WTC11 (cell line): ENCODE measurements around the gene NECTIN2. TPM values are rescaled to one million over a fixed set of nuclear protein-coding genes. Genes with fewer than 3 reads are reported as not detected.

Experiments
- ATAC-seq: fragments of 200-7000 bp; cut with Tn5 transposase; 2 replicates; pipeline ENCODE4 v1.10.0; 2021; ENCODE audit warnings: mild to moderate bottlenecking, moderate library complexity
- CTCF ChIA-PET: fragments of 300-600 bp; sonication (Branson Sonifier 250); formaldehyde crosslinking; loops from one replicate; lab custom pipeline; 2021; ENCODE audit warnings: antibody characterized with exemption; lab: Charles Lee
- POLR2A ChIA-PET: fragments of 350-600 bp; sonication (Branson Sonifier 250); formaldehyde crosslinking; loops from one replicate; lab custom pipeline; 2021; ENCODE audit warnings: antibody characterized with exemption; lab: Charles Lee
- DNase-seq: peaks from one replicate; pipeline ENCODE4 v3.0.0; 2021; ENCODE audit warnings: low spot score
- H3K27ac Mint-ChIP-seq: 2 replicates; pipeline ENCODE4 v1.8.0; 2021; ENCODE audit warnings: mixed read lengths
- H3K27me3 Mint-ChIP-seq: 2 replicates; pipeline ENCODE4 v1.8.0; 2021; ENCODE audit warnings: low read depth, mild to moderate bottlenecking, moderate library complexity, mixed read lengths
- H3K36me3 Mint-ChIP-seq: 2 replicates; pipeline ENCODE4 v1.8.0; 2021; ENCODE audit warnings: mixed read lengths
- H3K4me1 Mint-ChIP-seq: 2 replicates; pipeline ENCODE4 v1.8.0; 2022; ENCODE audit warnings: mixed read lengths
- H3K4me3 Mint-ChIP-seq: 2 replicates; pipeline ENCODE4 v1.8.0; 2021; ENCODE audit warnings: mild to moderate bottlenecking, moderate library complexity, mixed read lengths
- H3K9me3 Mint-ChIP-seq: 2 replicates; pipeline ENCODE4 v1.8.0; 2021; ENCODE audit warnings: mixed read lengths
- AR ChIP-seq: fragments of 250-450 bp; sonication (Bioruptor Pico); IDR thresholded peaks from 2 replicates; pipeline ENCODE4 v1.9.0; 2021; ENCODE audit warnings: mild to moderate bottlenecking
- ARID4B ChIP-seq: sonication (generic); formaldehyde crosslinking; IDR thresholded peaks from 2 replicates; pipeline ENCODE4 v1.8.0; 2023; ENCODE audit warnings: missing genetic modification reagents, mild to moderate bottlenecking, borderline replicate concordance
- ATF3 ChIP-seq: sonication (generic); formaldehyde crosslinking; conservative IDR thresholded peaks from 2 replicates; pipeline ENCODE4 v1.8.1; 2022; ENCODE audit warnings: mild to moderate bottlenecking, missing genetic modification reagents
- ELF4 ChIP-seq: sonication (generic); formaldehyde crosslinking; IDR thresholded peaks from 2 replicates; pipeline ENCODE4 v1.8.1; 2022; ENCODE audit warnings: low read depth, mild to moderate bottlenecking, moderate library complexity, missing genetic modification reagents
- HMGA2 ChIP-seq: fragments of 250-450 bp; sonication (Bioruptor Pico); IDR thresholded peaks from 2 replicates; pipeline ENCODE4 v1.4.0; 2021; ENCODE audit warnings: mild to moderate bottlenecking, moderate library complexity
- JUN ChIP-seq: sonication (generic); formaldehyde crosslinking; IDR thresholded peaks from 2 replicates; pipeline ENCODE4 v1.8.0; 2023; ENCODE audit warnings: mild to moderate bottlenecking, missing genetic modification reagents
- PREB ChIP-seq: sonication (generic); formaldehyde crosslinking; IDR thresholded peaks from 2 replicates; pipeline ENCODE4 v1.8.1; 2022; ENCODE audit warnings: mild to moderate bottlenecking, missing genetic modification reagents, moderate library complexity, borderline replicate concordance
- TP53 ChIP-seq: sonication (generic); formaldehyde crosslinking; IDR thresholded peaks from 2 replicates; pipeline ENCODE4 v1.8.1; 2023; ENCODE audit warnings: mild to moderate bottlenecking, missing genetic modification reagents
- ZNF121 ChIP-seq: sonication (generic); formaldehyde crosslinking; IDR thresholded peaks from 2 replicates; pipeline ENCODE4 v1.8.0; 2023; ENCODE audit warnings: missing genetic modification reagents
- ZNF232 ChIP-seq: sonication (generic); formaldehyde crosslinking; IDR thresholded peaks from 2 replicates; pipeline ENCODE4 v1.8.0; 2022; ENCODE audit warnings: mild to moderate bottlenecking, missing genetic modification reagents
- total RNA-seq: library from RNA; stranded (reverse); gene quantifications from 3 replicates; pipeline ENCODE4 v1.2.3, GENCODE V29; 2021
- TF ChIP-seq, protein P1 (sequence below): sonication (generic); formaldehyde crosslinking; IDR thresholded peaks from 2 replicates; pipeline ENCODE4 v1.8.1; 2023; ENCODE audit warnings: mild to moderate bottlenecking, missing genetic modification reagents, borderline replicate concordance

Gene NECTIN2
- total RNA-seq, 1 experiment from 2014 or later = 170 TPM

DNA sequence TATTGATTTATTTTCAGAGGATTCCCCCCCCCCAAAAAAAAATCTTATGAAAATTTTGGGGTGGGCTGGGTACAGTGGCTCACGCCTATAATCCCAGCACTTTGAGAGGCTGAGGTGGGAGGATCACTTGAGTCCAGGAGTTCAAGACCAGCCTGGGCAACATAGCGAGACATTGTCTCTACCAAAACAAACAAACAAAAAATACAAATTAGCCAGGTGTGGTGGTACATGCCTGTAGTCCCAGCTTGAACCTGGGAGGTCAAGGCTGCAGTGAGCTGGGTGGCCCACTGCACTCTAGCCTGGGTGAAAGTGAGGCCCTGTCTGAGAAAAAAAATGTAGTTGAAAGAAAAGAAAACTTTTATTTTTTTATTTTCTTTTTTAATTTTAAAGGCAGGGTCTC, 17.9 kb downstream of the NECTIN2 start:
- no peak overlapping the region for H3K4me3 Mint-ChIP-seq
- DNase-seq (no peak), ATAC-seq (no peak)
- no peaks in the 10 kb centered on the region for H3K4me1 Mint-ChIP-seq
- TF ChIP-seq ELF4 (CRISPR knock-in tag) = no peak
- H3K27ac Mint-ChIP-seq = no peak overlapping the region
- peaks cover 64% of the 10 kb centered on the region for H3K36me3 Mint-ChIP-seq
- H3K27me3 Mint-ChIP-seq = no peaks in the 10 kb centered on the region
- peaks cover 12% of the 10 kb centered on the region for H3K9me3 Mint-ChIP-seq
- ChIA-PET CTCF (interaction anchor here (0.6 kb wide), 1 partner anchor 175 kb away, joined by 3 read pairs; no protein-coding TSS in a partner anchor), POLR2A (no interaction called here)

- Mint-ChIP-seq H3K4me3 (no peak overlapping the region), H3K27ac (peak overlapping the region; percentile 70; the same call in 1 of the 2 replicates), H3K27me3 (no peaks in the 10 kb centered on the region), H3K36me3 (peaks cover 65% of the 10 kb centered on the region), H3K4me1 (no peaks in the 10 kb centered on the region), H3K9me3 (peaks cover 12% of the 10 kb centered on the region)
- ATAC-seq = no peak
- no peak for DNase-seq
- ChIA-PET POLR2A (no interaction called here), CTCF (no interaction called here)
- TF ChIP-seq JUN (CRISPR knock-in tag) = no peak
- no peak for TF ChIP-seq ATF3
- no peak for TF ChIP-seq PREB (CRISPR knock-in tag)
- TF ChIP-seq, protein P1, sequence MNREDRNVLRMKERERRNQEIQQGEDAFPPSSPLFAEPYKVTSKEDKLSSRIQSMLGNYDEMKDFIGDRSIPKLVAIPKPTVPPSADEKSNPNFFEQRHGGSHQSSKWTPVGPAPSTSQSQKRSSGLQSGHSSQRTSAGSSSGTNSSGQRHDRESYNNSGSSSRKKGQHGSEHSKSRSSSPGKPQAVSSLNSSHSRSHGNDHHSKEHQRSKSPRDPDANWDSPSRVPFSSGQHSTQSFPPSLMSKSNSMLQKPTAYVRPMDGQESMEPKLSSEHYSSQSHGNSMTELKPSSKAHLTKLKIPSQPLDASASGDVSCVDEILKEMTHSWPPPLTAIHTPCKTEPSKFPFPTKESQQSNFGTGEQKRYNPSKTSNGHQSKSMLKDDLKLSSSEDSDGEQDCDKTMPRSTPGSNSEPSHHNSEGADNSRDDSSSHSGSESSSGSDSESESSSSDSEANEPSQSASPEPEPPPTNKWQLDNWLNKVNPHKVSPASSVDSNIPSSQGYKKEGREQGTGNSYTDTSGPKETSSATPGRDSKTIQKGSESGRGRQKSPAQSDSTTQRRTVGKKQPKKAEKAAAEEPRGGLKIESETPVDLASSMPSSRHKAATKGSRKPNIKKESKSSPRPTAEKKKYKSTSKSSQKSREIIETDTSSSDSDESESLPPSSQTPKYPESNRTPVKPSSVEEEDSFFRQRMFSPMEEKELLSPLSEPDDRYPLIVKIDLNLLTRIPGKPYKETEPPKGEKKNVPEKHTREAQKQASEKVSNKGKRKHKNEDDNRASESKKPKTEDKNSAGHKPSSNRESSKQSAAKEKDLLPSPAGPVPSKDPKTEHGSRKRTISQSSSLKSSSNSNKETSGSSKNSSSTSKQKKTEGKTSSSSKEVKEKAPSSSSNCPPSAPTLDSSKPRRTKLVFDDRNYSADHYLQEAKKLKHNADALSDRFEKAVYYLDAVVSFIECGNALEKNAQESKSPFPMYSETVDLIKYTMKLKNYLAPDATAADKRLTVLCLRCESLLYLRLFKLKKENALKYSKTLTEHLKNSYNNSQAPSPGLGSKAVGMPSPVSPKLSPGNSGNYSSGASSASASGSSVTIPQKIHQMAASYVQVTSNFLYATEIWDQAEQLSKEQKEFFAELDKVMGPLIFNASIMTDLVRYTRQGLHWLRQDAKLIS (CRISPR knock-in tag) = no peak
- TF ChIP-seq TP53 (CRISPR knock-in tag) = no peak
- no peak for TF ChIP-seq ARID4B
- TF ChIP-seq ZNF121 (CRISPR knock-in tag) = no peak
- TF ChIP-seq AR = no peak
- no peak for TF ChIP-seq HMGA2
- no peak for TF ChIP-seq ZNF232 (CRISPR knock-in tag)
These were observed 19.2 kb downstream of the NECTIN2 start for GRCh38 chr19:44865196-44865767.
